Measurements from ENCODE around the gene ZMYND8. TPM values are rescaled to one million over a fixed set of nuclear protein-coding genes. Genes with fewer than 3 reads are reported as not detected.

Gene ZMYND8
- total and polyA plus RNA-seq, 10 of the 15 experiments (the other 5 are each of a cell fraction or from before 2014, with no cell fraction given), result 12.9 to 54.8 (median 23.1) TPM

DNA sequence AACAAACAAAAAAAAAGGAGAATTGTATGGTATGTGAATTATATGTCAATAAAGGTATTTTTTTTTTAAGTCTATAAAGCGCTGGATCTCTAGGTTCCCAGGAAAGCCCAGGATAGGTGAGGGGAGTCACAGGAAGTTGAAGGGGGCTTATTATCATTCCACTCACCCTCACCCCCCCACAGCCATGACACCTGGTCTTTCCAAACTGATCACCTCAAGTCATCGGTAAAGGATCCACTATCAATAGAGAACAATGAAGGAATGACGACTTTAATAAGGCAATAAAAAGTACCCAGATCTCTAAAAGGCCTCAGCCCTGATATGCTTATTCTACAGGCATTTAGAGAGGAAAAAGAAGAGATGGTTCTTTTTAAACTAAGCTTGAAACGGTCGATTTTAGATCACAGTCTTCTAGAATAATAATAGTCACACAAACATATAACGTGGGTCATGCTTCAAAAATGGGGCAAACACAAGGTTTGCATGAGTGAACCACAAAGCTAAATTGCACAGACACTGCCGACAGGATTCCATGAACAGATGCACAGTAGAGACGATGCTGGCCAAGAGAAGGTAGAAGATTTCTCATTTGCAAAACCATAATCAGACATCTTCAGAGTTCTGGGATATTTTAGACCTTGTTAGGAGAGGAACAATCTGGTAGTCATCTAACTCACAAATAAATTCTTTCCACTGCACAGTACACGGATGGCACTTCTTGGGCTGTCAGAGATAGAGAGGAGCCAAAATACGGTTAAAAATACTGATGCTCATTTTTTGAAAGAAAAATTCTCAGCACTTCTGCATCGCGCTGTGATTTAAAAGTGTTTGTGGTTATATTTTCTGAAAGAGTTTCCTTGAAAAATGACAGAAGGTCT is 21.0 kb downstream of the ZMYND8 start:
- H3K9ac ChIP-seq (ENCODE audit: control insufficient read depth, insufficient read depth, low read length), result no peak overlapping the region
- no peaks in the 10 kb centered on the region for H3K27me3 ChIP-seq (replicated peaks in 1 of 2; ENCODE audit: control insufficient read depth in 2 of 2, insufficient read depth in 2 of 2, low read length in 1 of 2)
- SMC1A ChIA-PET (ENCODE audit: uncharacterized antibody, unreplicated experiment), result interaction anchor here (1.5 to 1.6 kb wide), 2 partner anchors 38 to 48 kb away, joined by 3 to 6 read pairs; no protein-coding TSS in a partner anchor
- H3K36me3 ChIP-seq (ENCODE audit: control insufficient read depth in 2 of 2, insufficient read depth in 2 of 2, low read length in 1 of 2), result peaks cover 27 to 33% of the 10 kb centered on the region in 2 experiments
- H3K4me2 ChIP-seq (ENCODE audit: control insufficient read depth, insufficient read depth), result no peak overlapping the region
- peaks cover 83% of the 10 kb centered on the region for H3K79me2 ChIP-seq (ENCODE audit: control insufficient read depth, insufficient read depth, low read length)
- FAIRE-seq (no peak), ATAC-seq (no peak), DNase-seq (ENCODE audit: low read depth, low spot score) (no peak)
- intact Hi-C loops (cut with micrococcal nuclease; ENCODE audit: unreplicated experiment), result no loop called here
- peaks cover 22% of the 10 kb centered on the region for H4K20me1 ChIP-seq (ENCODE audit: control insufficient read depth, insufficient read depth)
- TSS peak; percentile 42 for BruUV-seq (replicated peaks)
- in situ Hi-C loops (cut with MboI), result no loop called here
- H3K27ac ChIP-seq (ENCODE audit: control insufficient read depth, insufficient read depth), result no peak overlapping the region
- CTCF ChIA-PET, result interaction anchor here (0.6 to 1.1 kb wide), 2 partner anchors 61 to 285 kb away, joined by 3 read pairs; no protein-coding TSS in a partner anchor
- 33% methylated on average over 12 of the region's 12 CpGs for WGBS (ENCODE audit: insufficient coverage, insufficient replicate concordance, low lambda C conversion rate, missing lambda C conversion rate)
- no peak overlapping the region for H3K4me3 ChIP-seq
- TF ChIP-seq ZNF622 (IDR thresholded peaks at IDR 0.05) (no peak), POLR2AphosphoS5 (IDR thresholded peaks at IDR 0.05; ENCODE audit: low read length) (no peak), MYB (IDR thresholded peaks at IDR 0.05; ENCODE audit: borderline replicate concordance, low read depth, low read length) (no peak), RELB (IDR thresholded peaks at IDR 0.05; ENCODE audit: low read depth) (no peak), RFX5 (IDR thresholded peaks at IDR 0.05; ENCODE audit: low read depth, low read length) (no peak), EZH2 (IDR thresholded peaks at IDR 0.05; ENCODE audit: borderline replicate concordance, control insufficient read depth, low read depth, low read length) (no peak), CEBPB (IDR thresholded peaks at IDR 0.05; ENCODE audit: borderline replicate concordance in 1 of 2, low read depth in 2 of 2, low read length in 2 of 2) (no peak), ASH2L (IDR thresholded peaks at IDR 0.05; ENCODE audit: borderline replicate concordance, low read depth) (no peak)
- TF ChIP-seq, protein P1, sequence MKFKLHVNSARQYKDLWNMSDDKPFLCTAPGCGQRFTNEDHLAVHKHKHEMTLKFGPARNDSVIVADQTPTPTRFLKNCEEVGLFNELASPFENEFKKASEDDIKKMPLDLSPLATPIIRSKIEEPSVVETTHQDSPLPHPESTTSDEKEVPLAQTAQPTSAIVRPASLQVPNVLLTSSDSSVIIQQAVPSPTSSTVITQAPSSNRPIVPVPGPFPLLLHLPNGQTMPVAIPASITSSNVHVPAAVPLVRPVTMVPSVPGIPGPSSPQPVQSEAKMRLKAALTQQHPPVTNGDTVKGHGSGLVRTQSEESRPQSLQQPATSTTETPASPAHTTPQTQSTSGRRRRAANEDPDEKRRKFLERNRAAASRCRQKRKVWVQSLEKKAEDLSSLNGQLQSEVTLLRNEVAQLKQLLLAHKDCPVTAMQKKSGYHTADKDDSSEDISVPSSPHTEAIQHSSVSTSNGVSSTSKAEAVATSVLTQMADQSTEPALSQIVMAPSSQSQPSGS (IDR thresholded peaks at IDR 0.05; ENCODE audit: low read length), result no peak
- TF ChIP-seq, protein P2, sequence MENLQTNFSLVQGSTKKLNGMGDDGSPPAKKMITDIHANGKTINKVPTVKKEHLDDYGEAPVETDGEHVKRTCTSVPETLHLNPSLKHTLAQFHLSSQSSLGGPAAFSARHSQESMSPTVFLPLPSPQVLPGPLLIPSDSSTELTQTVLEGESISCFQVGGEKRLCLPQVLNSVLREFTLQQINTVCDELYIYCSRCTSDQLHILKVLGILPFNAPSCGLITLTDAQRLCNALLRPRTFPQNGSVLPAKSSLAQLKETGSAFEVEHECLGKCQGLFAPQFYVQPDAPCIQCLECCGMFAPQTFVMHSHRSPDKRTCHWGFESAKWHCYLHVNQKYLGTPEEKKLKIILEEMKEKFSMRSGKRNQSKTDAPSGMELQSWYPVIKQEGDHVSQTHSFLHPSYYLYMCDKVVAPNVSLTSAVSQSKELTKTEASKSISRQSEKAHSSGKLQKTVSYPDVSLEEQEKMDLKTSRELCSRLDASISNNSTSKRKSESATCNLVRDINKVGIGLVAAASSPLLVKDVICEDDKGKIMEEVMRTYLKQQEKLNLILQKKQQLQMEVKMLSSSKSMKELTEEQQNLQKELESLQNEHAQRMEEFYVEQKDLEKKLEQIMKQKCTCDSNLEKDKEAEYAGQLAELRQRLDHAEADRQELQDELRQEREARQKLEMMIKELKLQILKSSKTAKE (IDR thresholded peaks at IDR 0.05; ENCODE audit: low read depth, poor library complexity, severe bottlenecking), result no peak
- peaks cover 7% of the 10 kb centered on the region for H3K4me1 ChIP-seq (ENCODE audit: control insufficient read depth, insufficient read depth, low read length)
- RAD21 ChIA-PET (ENCODE audit: unreplicated experiment), result no interaction called here
- H3K9me3 ChIP-seq (replicated peaks; ENCODE audit: control insufficient read depth, insufficient read depth, low read length), result no peaks in the 10 kb centered on the region
- H2AFZ ChIP-seq (ENCODE audit: control insufficient read depth, low read depth, low read length), result no peak overlapping the region
- POLR2A ChIA-PET, result interaction anchor here (0.6 to 1.5 kb wide), 2 partner anchors 10 to 15 kb away, joined by 3 read pairs; no protein-coding TSS in a partner anchor

Measured in GM12878 (cell line).